ENCODE measurements around the gene OR2S2.
A peak's percentile ranks its signal among the peaks of the same experiment; 100 is the strongest.

Gene OR2S2

GRCh38 chr9:35978792-35979191, 20.8 kb upstream of the OR2S2 start:
- no peak for TF ChIP-seq CTCF (IDR thresholded peaks at IDR 0.05; ENCODE audit: insufficient read depth, low read depth, low read length, missing control alignments)
- no peak overlapping the region for H3K4me3 ChIP-seq (ENCODE audit: low read depth, low read length)
- no peak for DNase-seq (ENCODE audit: low read depth)

GRCh38 chr9:35976726-35977125, 18.8 kb upstream of the OR2S2 start:
- TF ChIP-seq CTCF (IDR thresholded peaks at IDR 0.05; ENCODE audit: insufficient read depth, low read depth, low read length, missing control alignments), result no peak
- H3K4me3 ChIP-seq (ENCODE audit: low read depth, low read length), result no peak overlapping the region
- DNase-seq (ENCODE audit: low read depth), result peak; percentile 42

- no peak for TF ChIP-seq CTCF (IDR thresholded peaks at IDR 0.05; ENCODE audit: insufficient read depth, low read depth, low read length, missing control alignments)
- DNase-seq (ENCODE audit: low read depth), result no peak
- H3K4me3 ChIP-seq (ENCODE audit: low read depth, low read length), result no peak overlapping the region
These were observed 16.8 kb upstream of the OR2S2 start for GRCh38 chr9:35974800-35975199.

GRCh38 chr9:35972093-35972492, 14.1 kb upstream of the OR2S2 start:
- no peak for TF ChIP-seq CTCF (IDR thresholded peaks at IDR 0.05; ENCODE audit: insufficient read depth, low read depth, low read length, missing control alignments)
- no peak for DNase-seq (ENCODE audit: low read depth)
- H3K4me3 ChIP-seq (ENCODE audit: low read depth, low read length), result no peak overlapping the region

- H3K4me3 ChIP-seq (ENCODE audit: low read depth, low read length), result no peak overlapping the region
- no peak for DNase-seq (ENCODE audit: low read depth)
- no peak for TF ChIP-seq CTCF (IDR thresholded peaks at IDR 0.05; ENCODE audit: insufficient read depth, low read depth, low read length, missing control alignments)
These were observed 9.1 kb upstream of the OR2S2 start for GRCh38 chr9:35967042-35967441.

GRCh38 chr9:35966433-35966832, 8.5 kb upstream of the OR2S2 start:
- no peak overlapping the region for H3K4me3 ChIP-seq (ENCODE audit: low read depth, low read length)
- no peak for TF ChIP-seq CTCF (IDR thresholded peaks at IDR 0.05; ENCODE audit: insufficient read depth, low read depth, low read length, missing control alignments)

GRCh38 chr9:35965011-35965410, 7.1 kb upstream of the OR2S2 start:
- DNase-seq (ENCODE audit: low read depth), result no peak
- TF ChIP-seq CTCF (IDR thresholded peaks at IDR 0.05; ENCODE audit: insufficient read depth, low read depth, low read length, missing control alignments), result no peak
- no peak overlapping the region for H3K4me3 ChIP-seq (ENCODE audit: low read depth, low read length)

More at GRCh38 chr9:35966433-35966832, 8.5 kb upstream of the OR2S2 start:
- DNase-seq (ENCODE audit: low read depth), result no peak
